ENCODE measurements around the gene CCSER1.
"Not testable (repeated sequence)": the region's sequence is repeated elsewhere in the genome, so short reads cannot be mapped to it uniquely, and the experiment has no call there.

CCSER1 gene

DNA sequence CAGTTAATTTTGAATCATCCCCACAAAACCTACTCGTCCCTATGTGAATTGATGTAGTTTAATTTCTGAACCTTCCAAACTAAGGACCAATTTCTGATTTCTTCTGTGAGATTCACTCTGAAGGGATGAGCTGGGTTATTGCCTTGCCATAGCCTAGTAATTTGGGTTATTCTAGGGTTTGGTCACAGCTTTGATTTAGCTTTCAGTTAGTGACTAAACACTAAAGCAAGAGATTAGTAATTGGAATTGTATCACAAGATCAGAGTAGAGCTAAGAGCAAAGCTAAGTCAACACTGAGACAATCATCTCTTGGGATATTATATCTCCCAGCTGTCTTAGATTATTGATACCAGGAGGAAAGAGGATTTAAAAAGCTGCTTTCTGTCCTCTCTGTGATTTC is 588.0 kb downstream of the CCSER1 start:
- no peak for DNase-seq (ENCODE audit: low spot score)

DNA sequence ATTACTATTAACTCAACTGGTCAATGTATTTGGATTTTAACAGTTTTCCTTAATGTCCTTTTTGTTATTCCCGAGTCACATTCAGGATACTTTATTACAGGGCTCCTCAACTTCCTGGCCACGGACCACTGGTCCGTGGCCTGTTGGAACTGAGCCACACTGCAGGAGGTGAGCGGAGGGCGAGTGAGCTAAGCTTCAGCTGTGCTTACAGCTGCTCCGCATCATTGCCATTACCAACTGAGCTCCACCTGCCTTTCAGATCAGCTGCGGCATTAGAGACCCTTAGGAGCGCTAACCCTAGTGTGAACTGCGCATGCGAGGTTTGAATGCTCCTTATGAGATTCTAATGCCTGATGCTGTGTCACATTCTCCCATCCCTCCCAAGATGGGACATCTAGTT is 591.7 kb downstream of the CCSER1 start:
- DNase-seq (ENCODE audit: low spot score): no peak

DNA sequence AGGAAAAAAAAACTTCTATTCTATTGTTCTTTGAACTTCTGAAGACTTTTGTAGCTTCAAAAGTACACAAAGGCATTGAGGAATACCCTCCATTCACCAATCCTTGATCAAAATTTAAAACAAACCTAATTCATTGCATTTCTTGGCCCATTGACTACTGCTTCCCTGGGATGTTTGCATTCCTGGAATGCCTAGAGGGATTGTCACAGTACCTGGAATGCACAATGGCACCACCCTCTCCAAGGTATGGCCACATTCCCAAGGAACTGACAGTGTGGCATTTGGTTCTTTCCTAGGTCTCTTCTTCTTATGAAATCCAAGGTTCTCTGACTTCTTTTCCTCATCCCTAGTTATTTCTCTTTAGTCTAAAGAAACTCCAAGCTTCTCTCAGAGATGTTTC is 600.7 kb downstream of the CCSER1 start:
- DNase-seq (ENCODE audit: low spot score): no peak

DNA sequence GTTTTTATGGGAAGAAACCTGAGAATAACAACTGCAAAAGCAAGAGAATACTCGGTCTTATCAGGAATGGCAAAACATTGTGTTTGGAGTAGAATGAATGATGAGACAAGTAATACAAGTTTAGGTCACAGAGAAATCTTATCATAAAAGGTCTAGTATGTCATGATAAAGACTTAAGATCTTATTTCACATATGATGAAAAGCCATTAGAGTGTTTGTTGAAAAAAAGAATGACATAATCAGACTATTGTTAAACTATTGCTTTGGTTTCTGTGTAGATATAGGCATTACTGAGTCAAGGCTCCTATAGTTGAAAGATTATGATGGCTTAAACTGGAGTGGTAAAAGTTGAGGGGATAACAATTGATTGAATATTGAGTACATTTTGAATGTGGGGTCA is 603.6 kb downstream of the CCSER1 start:
- DNase-seq (ENCODE audit: low spot score): no peak

DNA sequence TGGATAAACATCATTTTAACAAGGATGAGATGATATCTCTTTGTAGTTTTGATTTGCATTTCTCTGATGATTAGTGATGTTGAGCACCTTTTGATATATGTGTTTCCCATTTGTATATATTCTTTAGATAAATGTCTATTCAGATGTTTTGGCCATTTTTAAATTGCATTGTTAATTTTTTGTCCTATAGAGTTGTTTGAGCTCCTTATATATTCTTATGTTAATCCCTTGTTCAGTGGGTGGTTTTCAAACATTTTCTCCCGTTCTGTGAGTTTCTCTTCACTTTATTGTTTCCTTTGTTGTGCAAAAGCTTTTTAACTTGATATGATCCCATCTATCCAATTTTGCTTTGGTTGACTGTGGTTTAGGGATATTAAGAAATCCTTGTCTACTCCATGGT is 606.0 kb downstream of the CCSER1 start:
- DNase-seq (ENCODE audit: low spot score): no peak

DNA sequence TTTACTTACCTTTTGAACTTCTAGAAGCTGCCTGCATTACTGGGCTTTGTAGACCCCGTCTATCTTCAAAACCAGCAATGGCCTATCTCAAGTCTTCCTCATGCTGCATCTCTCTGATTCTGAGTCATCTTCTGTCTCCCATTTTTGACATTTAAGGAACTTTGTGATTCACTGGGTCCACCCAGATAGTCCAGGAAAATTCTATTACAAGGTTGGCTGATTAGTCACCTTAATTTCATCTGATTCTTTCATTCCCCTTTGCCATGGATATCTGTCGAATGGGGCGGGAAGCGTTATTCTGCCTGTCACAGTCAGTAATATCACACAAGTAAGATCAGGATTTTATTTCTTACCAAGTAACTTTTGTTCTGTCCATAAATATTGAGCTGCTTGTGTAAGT is 618.0 kb downstream of the CCSER1 start:
- no peak for DNase-seq (ENCODE audit: low spot score)

DNA sequence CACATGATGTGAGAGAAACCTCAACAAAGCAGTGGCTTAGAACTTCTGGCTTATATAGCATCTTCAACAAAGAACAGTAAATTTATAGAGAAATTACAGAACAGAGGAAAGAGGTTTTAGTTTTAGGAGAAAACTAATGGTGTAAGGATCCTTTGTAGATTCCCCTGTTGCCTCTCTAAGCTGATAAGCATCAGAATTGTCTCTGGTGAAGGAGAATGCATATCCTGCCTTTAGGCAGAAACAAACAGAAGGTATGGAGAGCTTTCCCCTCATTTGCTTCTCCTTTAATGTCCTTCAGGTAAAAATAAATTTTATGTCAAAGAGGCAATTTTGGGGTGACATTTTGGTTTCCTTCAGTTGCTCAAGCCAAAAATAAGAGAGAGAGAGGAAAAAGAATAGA is 625.9 kb downstream of the CCSER1 start:
- DNase-seq (ENCODE audit: low spot score): no peak

DNA sequence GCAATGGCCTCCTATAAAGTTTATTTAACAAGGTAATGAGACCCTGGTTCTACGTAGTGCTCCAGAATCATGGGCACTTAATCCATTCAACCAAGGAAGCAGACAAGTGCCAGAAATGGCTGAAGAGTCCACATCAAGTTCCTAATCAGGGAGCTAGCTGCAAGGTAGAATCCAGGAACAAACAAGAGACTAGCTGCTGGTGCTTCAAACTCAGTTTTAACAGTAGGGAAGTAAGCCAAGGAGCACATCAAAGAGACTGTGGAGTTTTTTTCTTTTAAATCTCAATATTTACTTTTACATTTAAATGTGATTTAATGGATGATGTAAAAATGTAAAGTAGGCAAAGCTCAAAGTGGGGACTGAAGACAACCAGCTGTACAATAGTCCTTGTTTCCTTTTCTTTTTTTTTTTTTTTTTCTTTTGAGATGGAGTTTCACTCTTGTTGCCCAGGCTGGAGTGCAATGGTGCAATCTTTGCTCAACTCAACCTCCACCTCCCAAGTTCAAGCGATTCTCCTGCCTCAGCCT is 630.4 kb downstream of the CCSER1 start:
- DNase-seq (ENCODE audit: low spot score): no peak

DNA sequence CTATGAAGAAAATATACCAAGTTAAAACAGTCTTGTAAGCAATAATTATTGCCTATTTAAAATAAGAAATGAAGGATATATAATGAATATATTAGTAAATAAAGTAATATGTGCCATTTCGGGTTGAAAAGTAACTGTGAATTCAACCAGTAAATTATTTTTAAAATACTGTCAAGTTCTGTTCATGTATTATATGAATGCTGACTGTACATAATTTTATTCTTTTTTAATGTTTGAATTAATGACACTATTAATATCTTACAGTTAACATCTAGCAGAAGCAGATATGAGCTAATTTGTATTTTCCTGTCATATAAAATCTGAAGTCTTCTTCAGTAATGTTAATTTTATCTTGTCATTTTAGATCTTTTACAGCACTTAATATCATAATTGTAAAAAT is 632.9 kb downstream of the CCSER1 start:
- no peak for DNase-seq (ENCODE audit: low spot score)

DNA sequence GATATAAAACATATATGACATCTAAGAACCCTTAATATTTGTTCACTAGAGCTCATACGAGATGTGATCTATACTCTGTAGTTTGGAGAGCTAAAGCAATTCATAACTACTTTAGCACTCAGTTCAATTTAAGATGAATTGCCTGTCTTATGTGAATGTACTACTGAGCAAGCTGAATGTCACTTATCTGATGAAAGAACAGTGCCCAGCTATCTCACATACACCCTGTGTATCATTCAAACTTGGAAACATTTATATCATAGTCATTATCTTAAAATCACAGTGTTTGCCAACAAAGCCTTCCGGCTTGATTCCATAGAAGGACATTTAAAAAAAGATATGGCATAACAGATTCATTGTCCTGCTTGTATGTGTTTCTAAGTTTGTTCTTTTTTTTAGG is 639.6 kb downstream of the CCSER1 start:
- DNase-seq (ENCODE audit: low spot score): no peak

DNA sequence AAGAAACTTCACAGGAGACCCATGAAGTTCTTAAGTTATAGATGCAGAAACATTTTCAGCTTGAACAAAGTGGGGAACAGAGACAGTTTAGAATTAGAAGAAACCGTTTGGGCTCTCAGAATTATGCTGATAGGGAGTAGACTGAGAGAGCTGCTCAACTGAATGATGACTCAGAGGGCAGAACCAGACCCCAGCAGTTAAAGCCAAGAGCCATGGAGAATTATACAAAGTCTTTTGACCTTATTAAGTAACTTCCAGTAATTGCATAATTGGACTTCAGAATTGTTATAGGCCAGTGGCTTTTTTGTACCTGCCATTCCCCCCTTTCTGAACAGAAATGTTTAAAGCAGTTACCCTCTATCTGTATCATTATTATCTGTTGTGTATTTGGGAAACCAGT is 642.1 kb downstream of the CCSER1 start:
- DNase-seq (ENCODE audit: low spot score): no peak

DNA sequence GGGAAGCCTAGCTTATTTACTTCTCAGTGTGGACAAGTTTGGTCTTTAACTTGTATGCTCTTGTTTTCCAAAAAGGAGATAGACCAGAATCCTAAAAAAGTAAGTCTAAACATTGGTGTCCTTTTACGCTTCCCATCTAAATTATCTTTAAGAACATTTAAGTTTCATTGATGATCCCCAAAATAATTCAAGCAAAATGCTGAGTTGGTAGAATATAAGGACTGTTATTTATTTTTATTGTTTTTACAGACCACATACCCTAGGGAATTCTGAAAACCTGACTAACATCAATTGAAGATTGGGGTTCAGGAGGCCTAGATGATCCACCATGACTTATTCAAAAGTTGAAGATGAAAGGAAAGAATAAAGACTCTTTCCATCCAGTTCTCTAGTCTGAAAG is 653.0 kb downstream of the CCSER1 start:
- no peak for DNase-seq (ENCODE audit: low spot score)

DNA sequence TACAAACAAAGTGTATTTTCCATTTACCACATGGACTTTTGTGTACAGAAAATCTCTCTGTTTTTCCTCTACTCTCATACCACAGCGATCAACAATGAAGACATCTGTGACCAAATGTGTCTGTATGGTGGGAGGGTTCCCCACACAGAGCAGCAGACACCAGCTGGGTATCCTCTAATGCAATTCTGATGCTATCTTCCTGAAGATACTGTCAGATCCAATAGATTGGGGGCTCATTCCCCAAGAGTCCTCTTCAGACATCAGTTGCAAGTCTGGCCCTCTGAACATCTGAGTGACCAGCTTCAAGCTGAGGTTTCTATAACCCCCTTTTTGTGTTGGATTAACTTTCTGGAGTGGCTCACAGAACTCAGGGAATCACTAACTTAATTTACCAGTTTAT is 659.4 kb downstream of the CCSER1 start:
- DNase-seq (ENCODE audit: low spot score): no peak

DNA sequence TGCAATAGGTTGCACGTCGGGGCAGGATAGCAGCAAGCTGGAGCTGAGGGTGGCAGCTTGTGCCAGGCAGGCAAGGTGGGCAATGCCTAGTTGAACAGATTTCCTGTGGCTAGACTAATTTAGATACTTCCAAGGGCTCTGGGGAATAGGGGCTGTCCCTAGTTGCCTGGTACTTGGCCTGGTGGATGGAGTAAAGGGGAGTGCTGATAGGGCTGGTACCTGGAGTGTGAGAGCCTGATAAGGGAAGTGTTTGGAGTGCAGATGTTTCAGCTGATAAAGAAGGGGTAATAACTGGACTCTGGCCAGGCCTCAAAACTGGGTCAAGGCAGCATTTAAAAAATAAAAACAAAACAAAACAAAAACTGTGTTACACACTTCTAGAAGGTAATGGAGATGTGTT is 665.5 kb downstream of the CCSER1 start:
- no peak for DNase-seq (ENCODE audit: low spot score)

DNA sequence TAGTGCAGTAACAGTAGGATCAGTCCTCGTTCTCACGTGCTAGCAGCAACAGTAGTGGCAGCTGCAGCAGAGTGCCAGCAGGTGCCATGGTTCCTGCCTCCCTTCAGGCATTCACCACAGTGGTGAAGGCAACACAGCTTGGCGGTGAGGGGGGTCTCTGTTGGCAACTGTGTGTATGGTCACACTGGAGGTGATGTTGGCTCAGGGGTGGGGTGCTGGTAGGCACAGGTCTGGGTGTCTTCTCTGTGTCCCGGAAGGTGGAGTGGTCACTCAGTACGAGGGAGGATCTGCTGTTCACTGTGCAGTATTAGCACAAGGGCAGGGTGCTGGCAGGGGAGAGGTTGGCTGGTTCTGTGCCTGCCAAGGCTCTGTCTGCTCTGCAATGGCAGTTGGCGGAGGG is 671.8 kb downstream of the CCSER1 start:
- no peak for DNase-seq (ENCODE audit: low spot score)

DNA sequence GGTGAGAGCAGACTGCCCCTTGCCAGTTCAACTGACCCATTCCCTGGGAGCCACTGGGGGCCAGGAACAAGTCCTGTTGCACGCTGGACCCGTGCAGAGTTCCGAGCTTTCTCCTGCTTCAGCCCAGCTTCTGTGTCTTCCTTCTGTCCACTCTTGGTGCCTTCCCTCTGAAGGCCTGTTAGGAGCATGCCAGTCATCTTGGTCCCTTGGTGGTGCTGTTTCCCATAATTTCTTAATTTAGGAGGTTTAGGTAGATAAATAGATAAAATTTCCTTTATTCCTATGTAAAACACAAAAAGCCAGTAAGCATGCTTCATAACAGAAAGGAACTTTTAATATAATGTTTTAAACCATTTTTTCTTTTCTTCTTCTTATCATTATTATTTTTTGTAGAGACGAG is 672.7 kb downstream of the CCSER1 start:
- DNase-seq (ENCODE audit: low spot score): no peak

DNA sequence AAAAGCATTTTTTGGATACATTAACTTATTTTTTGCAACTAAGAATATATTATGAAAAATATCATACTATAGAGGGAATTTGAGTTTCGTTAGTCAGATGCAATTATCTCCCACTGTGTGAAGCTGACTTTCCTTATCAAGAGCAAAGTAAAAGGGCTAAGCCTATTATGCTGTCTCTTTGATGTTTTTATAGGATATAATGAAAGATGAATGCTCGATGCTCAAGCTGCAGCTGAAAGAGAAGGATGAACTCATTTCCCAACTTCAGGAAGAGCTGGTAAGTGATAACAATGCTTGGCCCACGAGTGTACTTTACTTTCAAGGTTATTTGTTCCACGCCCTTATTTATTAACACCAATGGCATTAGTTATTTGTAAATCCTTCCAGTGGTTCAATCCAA is 688.4 kb downstream of the CCSER1 start:
- DNase-seq (ENCODE audit: low spot score): no peak

DNA sequence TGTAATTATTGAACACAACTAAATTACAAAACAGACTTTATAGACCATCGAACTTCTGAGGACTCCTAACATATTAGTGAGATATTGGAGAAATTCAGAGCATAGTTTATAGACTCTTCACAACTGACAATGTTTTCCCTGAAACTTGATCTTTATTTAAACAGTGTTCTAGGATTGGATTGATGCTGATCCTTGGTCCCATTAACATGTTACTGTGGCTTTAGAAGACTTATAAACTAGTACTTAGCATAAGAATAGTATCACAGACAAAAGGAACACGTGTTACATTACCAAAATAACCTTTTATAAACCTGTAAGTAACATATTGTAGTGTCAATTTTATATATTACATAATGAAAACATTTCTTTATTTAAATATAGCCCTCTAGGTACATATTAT is 689.6 kb downstream of the CCSER1 start:
- DNase-seq (ENCODE audit: low spot score): no peak

DNA sequence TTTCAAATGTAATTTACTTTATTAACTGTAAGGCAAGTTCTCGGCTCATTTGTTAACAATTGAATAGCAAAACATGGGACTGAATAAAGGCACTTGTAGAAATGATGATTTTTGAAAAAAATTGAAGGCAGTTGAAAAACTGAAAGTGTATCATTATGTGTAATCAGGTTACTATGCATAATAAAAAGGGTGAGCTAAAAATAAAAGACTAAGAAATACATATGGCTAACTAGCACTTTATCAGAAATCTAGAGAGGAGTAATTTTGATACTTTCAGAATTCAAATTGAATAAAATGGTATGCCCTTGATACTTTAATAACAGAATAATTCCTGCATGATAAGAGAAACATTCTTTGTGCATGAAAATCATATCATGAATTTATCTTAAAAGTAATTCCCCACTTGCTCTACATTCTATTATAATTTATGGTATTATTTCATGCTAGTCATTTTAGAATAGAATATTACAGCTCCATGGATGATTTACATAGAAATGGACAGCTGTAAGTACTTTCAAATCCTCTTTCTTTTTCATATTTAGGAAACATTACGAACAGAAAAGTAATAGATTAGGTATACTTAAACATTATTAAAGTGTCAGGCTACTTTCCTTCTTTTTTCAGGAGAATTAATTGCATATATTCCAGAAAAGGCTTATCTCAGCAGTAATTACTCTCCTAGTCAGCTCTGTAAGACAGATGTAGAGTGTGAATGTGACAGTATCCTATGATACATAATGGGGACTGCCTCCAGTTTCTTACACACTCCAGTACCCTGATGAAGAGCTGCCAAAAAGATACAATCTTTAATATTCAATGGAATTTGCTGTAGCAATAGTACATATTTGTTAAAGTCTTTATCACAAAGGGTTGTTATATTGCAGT is 697.3 kb downstream of the CCSER1 start:
- DNase-seq (ENCODE audit: low spot score): no peak

DNA sequence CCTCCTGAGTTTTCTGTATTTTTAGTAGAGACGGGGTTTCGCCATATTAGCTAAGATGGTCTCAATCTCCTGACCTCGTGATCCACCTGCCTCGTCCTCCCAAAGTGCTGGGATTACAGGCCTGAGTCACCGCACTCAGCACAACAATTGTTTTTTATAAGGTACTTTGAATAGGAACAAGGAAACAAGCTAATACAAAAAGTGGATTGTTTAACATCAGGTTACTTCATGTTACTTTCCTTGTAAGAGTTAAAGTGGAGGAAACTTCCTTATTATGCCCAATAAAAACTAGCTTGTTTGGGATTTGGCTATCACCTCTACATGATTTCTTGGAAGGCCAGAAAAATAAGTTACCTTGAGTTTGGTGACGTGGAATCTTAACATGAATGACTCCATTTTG is 698.7 kb downstream of the CCSER1 start:
- no peak for DNase-seq (ENCODE audit: low spot score)

DNA sequence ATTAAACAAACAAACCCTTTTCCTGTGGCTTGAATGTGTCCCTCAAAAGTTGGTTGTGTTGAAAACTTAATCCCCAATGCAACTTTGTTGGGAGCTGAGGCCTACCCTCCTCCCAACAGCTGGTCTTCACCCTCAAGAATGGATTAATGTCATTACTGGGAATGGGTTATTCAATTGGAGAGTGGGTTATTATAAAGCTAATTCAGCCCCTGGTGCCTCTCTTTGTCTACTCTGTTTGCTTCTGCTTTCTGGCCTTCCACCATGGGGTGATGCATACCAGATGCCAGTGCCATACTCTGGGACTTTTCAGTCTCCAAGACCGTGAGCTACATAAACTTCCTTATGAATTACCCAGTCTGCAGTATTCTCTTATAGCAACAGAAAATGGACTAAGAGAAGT is 706.5 kb downstream of the CCSER1 start:
- no peak for DNase-seq (ENCODE audit: low spot score)

DNA sequence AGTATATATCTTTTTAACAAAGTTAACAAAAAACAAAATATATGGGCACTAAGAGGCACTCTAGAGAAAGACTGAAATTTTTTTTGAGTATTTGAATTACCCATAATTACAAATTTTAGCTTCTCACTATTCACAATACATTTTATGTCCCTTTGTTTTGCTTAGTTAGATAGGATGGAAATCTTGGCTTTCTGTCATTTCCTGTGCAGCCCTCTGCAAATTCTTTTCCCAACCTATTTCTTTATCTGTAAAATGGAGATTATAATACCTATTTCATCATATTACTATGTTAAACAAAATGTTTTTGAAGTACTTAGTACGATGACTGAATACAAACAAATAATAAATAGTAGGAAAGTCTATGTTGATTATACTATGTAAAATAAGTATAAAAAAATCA is 710.0 kb downstream of the CCSER1 start:
- DNase-seq (ENCODE audit: low spot score): no peak

DNA sequence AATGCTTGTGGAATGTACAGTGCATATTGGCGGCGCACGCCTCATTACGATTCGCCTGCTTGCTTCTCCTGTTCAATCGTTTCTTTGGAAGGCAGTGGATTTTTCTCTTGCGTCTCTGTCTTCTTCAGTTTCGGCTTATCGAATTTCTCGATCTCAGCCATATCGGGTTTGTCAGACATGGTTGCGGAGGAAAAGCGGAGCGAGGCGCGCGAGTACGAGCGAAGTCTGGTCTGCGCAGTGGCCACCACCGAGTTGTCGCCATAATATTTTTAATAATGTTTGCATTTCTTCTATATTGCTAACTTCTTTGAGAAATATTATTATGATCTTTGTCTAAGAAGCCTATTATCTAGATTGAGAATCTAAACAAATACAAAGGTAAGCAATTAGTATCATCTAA is 711.7 kb downstream of the CCSER1 start:
- not testable (repeated sequence) for DNase-seq (ENCODE audit: low spot score)

DNA sequence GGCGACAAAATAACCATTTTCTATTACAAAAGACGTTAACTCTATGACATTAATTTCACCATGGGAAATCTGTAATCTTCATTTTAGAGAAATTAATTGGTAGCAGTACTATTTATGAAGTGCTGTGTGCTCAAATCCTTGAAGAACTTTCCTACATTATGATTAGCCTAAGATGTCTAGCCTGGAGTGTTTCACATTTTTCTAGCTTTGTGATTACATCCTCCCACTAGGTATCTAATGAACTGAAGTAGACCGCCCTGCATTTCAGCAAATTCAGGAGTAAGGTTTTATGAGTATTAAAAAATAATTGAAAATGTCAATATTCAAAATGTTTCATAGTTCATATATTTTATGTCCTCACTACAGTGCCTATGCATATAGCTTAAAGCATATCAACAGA is 713.1 kb downstream of the CCSER1 start:
- DNase-seq (ENCODE audit: low spot score): no peak
